Hepatocyte (in vitro differentiated cells): ENCODE results near the gene ANKFN1. TPM values are rescaled to one million over a fixed set of nuclear protein-coding genes. Genes with fewer than 3 reads are reported as not detected.
"Not testable (repeated sequence)": the region's sequence is repeated elsewhere in the genome, so short reads cannot be mapped to it uniquely, and the experiment has no call there.

ENCODE experiments used
- DNase-seq: peaks from one replicate; pipeline ENCODE4 v3.0.0-alpha.2; 2016; ENCODE audit warnings: low spot score
- H2AFZ ChIP-seq: fragments of 200-600 bp; sonication (generic); 2 replicates; pipeline ENCODE4 v1.6.0; 2016; ENCODE audit warnings: antibody characterized with exemption, mild to moderate bottlenecking
- H3K27ac ChIP-seq: fragments of 200-600 bp; sonication (generic); 2 replicates; pipeline ENCODE4 v1.5.1; 2016; ENCODE audit warnings: mild to moderate bottlenecking
- H3K27me3 ChIP-seq: fragments of 200-600 bp; sonication (generic); 2 replicates; pipeline ENCODE4 v1.6.1; 2016
- H3K36me3 ChIP-seq: fragments of 200-600 bp; sonication (generic); replicated peaks from 2 replicates; pipeline ENCODE4 v1.5.1; 2016; ENCODE audit warnings: low read depth; ENCODE audit not compliant: insufficient read depth
- H3K4me1 ChIP-seq: fragments of 200-600 bp; sonication (generic); 2 replicates; pipeline ENCODE4 v1.5.1; 2016; ENCODE audit warnings: mild to moderate bottlenecking, moderate library complexity; ENCODE audit not compliant: insufficient read depth
- H3K4me2 ChIP-seq: fragments of 200-600 bp; sonication (generic); 2 replicates; pipeline ENCODE4 v1.6.0; 2016
- H3K4me3 ChIP-seq: fragments of 200-600 bp; sonication (generic); 2 replicates; pipeline ENCODE4 v1.5.1; 2016; ENCODE audit warnings: mild to moderate bottlenecking
- H3K79me2 ChIP-seq: fragments of 200-600 bp; sonication (generic); 2 replicates; pipeline ENCODE4 v1.6.0; 2017; ENCODE audit warnings: mild to moderate bottlenecking
- H3K9me2 ChIP-seq: fragments of 200-600 bp; sonication (generic); replicated peaks from 2 replicates; pipeline ENCODE4 v1.6.0; 2017; ENCODE audit warnings: mild to moderate bottlenecking; ENCODE audit not compliant: insufficient read depth
- H3K9me3 ChIP-seq: fragments of 200-600 bp; sonication (generic); 2 replicates; pipeline ENCODE4 v1.5.1; 2016; ENCODE audit warnings: low read depth, mild to moderate bottlenecking
- H4K20me1 ChIP-seq: fragments of 200-600 bp; sonication (generic); 2 replicates; pipeline ENCODE4 v1.6.0; 2016; ENCODE audit warnings: mild to moderate bottlenecking; ENCODE audit not compliant: insufficient read depth, poor library complexity, severe bottlenecking
- EZH2 ChIP-seq: fragments of 200-600 bp; sonication (generic); IDR thresholded peaks from 2 replicates; pipeline ENCODE4 v1.6.1; 2016; ENCODE audit warnings: antibody characterized with exemption, mild to moderate bottlenecking, borderline replicate concordance
- EZH2phosphoT487 ChIP-seq: fragments of 200-600 bp; sonication (generic); IDR thresholded peaks from one replicate; pipeline ENCODE4 v1.6.1; 2018; ENCODE audit warnings: antibody characterized with exemption, mild to moderate bottlenecking, low read depth, moderate library complexity; ENCODE audit not compliant: unreplicated experiment, severe bottlenecking
- WGBS: methylation state at CpG from one replicate; pipeline ENCODE4 v1.1.6; 2016; ENCODE audit warnings: low lambda C conversion rate; ENCODE audit errors: missing lambda C conversion rate; 5-methylcytosine and 5-hydroxymethylcytosine counted together
- polyA plus RNA-seq: library from polyadenylated mRNA; unstranded; fragments of >200 nt; fragmentation: Nextera tagmentation; extraction: Ambion mirVana; gene quantifications from 2 replicates; pipeline ENCODE4 v1.2.1, GENCODE V29; 2016
- total RNA-seq: library from RNA; depleted of rRNA; stranded (reverse); fragments of >200 nt; gene quantifications from 2 replicates; pipeline ENCODE4 v1.2.3, GENCODE V29; 2014
- TF ChIP-seq, protein P1 (sequence below): fragments of 200-600 bp; sonication (generic); IDR thresholded peaks from 2 replicates; pipeline ENCODE4 v1.5.1; 2016; ENCODE audit warnings: antibody characterized with exemption, mild to moderate bottlenecking; ENCODE audit not compliant: poor library complexity

Gene ANKFN1
- total and polyA plus RNA-seq, 2 experiments from 2014 or later, result 0.10 to 1.2 TPM

DNA sequence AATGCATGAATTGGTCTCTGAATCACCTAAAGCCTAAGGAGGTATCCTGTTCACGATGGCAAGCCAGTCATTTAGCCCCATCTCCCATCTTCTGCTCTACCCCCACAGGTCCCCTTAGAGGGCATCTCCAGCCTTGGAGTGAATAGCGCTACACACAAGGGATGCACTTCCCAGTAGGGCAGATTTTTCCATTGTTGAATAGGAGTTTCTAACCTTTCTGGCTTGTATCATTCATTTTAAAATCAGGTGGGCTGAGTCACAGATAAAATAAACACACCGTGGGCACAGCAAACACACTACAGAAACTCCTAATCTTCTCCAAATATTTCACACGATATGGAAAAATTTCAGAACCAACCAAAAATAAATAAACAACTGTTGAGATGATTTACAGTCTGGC lies 239.0 kb downstream of the ANKFN1 start:
- Histone ChIP-seq H3K36me3 (no peaks in the 10 kb centered on the region), H2AFZ (no peak overlapping the region), H3K9me3 (peaks cover 3% of the 10 kb centered on the region), H3K4me2 (no peak overlapping the region), H3K4me3 (no peak overlapping the region), H3K4me1 (no peaks in the 10 kb centered on the region), H3K9me2 (no peaks in the 10 kb centered on the region), H3K79me2 (no peaks in the 10 kb centered on the region), H3K27me3 (no peaks in the 10 kb centered on the region), H3K27ac (no peak overlapping the region), H4K20me1 (no peaks in the 10 kb centered on the region)
- no peak for DNase-seq
- TF ChIP-seq EZH2phosphoT487 (no peak), EZH2 (no peak)
- TF ChIP-seq, protein P1, sequence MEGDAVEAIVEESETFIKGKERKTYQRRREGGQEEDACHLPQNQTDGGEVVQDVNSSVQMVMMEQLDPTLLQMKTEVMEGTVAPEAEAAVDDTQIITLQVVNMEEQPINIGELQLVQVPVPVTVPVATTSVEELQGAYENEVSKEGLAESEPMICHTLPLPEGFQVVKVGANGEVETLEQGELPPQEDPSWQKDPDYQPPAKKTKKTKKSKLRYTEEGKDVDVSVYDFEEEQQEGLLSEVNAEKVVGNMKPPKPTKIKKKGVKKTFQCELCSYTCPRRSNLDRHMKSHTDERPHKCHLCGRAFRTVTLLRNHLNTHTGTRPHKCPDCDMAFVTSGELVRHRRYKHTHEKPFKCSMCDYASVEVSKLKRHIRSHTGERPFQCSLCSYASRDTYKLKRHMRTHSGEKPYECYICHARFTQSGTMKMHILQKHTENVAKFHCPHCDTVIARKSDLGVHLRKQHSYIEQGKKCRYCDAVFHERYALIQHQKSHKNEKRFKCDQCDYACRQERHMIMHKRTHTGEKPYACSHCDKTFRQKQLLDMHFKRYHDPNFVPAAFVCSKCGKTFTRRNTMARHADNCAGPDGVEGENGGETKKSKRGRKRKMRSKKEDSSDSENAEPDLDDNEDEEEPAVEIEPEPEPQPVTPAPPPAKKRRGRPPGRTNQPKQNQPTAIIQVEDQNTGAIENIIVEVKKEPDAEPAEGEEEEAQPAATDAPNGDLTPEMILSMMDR, result no peak
- 48% methylated on average over 4 of the region's 4 CpGs for WGBS

DNA sequence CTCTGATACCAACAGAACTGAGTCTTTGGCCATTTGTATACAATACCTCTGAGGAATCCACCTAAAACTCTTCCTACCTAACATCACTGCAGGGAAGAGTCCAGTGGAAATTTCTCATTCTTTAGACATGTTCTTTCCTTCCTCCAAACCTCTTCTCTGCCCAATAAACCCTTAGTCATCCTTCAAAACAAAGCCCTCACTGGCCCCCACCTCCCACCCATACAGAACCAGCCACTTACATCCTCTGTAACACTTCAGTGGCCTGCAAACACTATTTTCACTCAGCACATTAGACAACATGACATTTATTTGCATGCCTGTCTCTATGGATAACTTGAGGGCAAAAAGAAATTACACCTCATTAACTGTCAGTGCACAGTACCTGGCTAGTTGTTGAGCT lies 239.9 kb downstream of the ANKFN1 start:
- no peak overlapping the region for H3K4me2 ChIP-seq
- H3K9me3 ChIP-seq, result peaks cover 3% of the 10 kb centered on the region
- no peaks in the 10 kb centered on the region for H3K9me2 ChIP-seq
- DNase-seq, result no peak
- no peaks in the 10 kb centered on the region for H3K79me2 ChIP-seq
- no peak overlapping the region for H3K27ac ChIP-seq
- H4K20me1 ChIP-seq, result no peaks in the 10 kb centered on the region
- H3K36me3 ChIP-seq, result no peaks in the 10 kb centered on the region
- H3K4me3 ChIP-seq, result no peak overlapping the region
- no peaks in the 10 kb centered on the region for H3K4me1 ChIP-seq
- H3K27me3 ChIP-seq, result no peaks in the 10 kb centered on the region
- H2AFZ ChIP-seq, result no peak overlapping the region
- TF ChIP-seq EZH2 (no peak), EZH2phosphoT487 (no peak)
- TF ChIP-seq, protein P1, result no peak

DNA sequence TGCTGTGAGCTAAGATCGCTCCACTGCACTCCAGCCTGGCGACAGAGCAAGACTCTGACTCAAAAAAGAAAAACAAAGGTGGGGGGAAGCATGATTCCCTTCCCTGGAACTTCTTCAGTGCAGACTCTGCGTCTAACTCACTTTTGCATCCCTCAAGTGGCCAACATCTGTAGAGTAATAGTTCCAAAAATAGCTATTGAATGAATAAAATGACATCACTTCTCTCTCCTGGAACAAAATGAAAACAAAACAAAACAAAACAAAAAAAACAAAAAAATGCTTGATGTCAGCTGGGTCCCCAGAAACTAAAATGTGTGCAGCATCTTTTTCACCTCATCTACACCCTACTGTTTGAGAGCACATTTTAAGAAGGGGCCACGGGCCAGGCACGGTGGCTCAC lies 242.5 kb downstream of the ANKFN1 start:
- Histone ChIP-seq H3K9me2 (no peaks in the 10 kb centered on the region), H4K20me1 (no peaks in the 10 kb centered on the region), H3K4me1 (no peaks in the 10 kb centered on the region), H3K36me3 (no peaks in the 10 kb centered on the region), H3K4me2 (no peak overlapping the region), H3K27me3 (no peaks in the 10 kb centered on the region), H3K27ac (no peak overlapping the region), H3K79me2 (no peaks in the 10 kb centered on the region), H3K9me3 (no peaks in the 10 kb centered on the region), H3K4me3 (no peak overlapping the region), H2AFZ (no peak overlapping the region)
- WGBS, result 96% methylated on average over 5 of the region's 5 CpGs
- TF ChIP-seq EZH2phosphoT487 (no peak), EZH2 (no peak)
- TF ChIP-seq, protein P1, result no peak
- no peak for DNase-seq

DNA sequence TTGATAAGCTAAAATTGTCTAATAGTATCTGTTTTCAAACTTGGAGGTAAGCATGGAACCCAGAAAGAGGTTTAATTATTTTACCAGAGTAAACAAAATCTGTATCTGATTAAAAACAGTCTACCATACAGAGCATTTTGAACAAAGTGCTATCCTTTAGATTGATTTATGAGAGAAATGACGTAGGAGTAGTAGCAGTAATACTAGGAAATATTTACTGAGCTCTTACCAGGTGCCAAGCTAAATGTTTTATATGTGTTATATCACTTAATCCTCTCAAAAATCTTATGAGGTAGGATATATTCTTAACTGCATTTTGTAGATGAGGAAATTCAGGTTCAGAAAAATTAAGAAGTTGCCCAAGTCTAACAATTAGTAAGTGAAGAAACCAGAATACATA lies 253.8 kb downstream of the ANKFN1 start:
- DNase-seq, result no peak
- WGBS, result 70% methylated on average over 1 of the region's 1 CpG
- H4K20me1 ChIP-seq, result no peaks in the 10 kb centered on the region
- H3K9me2 ChIP-seq, result no peaks in the 10 kb centered on the region
- H3K36me3 ChIP-seq, result no peaks in the 10 kb centered on the region
- H3K4me3 ChIP-seq, result no peak overlapping the region
- no peaks in the 10 kb centered on the region for H3K4me1 ChIP-seq
- TF ChIP-seq EZH2phosphoT487, result no peak
- TF ChIP-seq EZH2, result no peak
- TF ChIP-seq, protein P1, result no peak
- H3K9me3 ChIP-seq, result no peaks in the 10 kb centered on the region
- no peak overlapping the region for H2AFZ ChIP-seq
- no peak overlapping the region for H3K27ac ChIP-seq
- H3K4me2 ChIP-seq, result no peak overlapping the region
- no peaks in the 10 kb centered on the region for H3K27me3 ChIP-seq
- H3K79me2 ChIP-seq, result no peaks in the 10 kb centered on the region

DNA sequence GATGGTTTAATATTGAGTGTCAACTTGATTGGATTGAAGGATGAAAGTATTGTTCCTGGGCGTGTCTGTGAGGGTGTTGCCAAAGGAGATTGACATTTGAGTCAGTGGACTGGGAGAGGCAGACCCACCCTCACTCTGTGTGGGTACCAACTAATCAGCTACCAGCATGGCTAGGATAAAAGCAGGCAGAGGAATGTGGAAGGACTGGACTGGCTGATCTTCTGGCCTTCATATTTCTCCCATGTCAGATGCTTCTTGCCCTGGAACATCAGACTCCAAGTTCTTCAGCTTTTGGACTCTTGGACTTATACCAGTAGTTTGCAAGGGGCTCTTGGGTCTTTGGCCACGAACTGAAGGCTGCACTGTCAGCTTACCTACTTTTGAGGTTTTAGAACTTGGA lies 259.1 kb downstream of the ANKFN1 start:
- H2AFZ ChIP-seq, H3K9me3 ChIP-seq, H3K4me1 ChIP-seq, DNase-seq, H3K4me3 ChIP-seq, H4K20me1 ChIP-seq, H3K79me2 ChIP-seq, H3K9me2 ChIP-seq, H3K36me3 ChIP-seq, H3K27ac ChIP-seq, H3K4me2 ChIP-seq, H3K27me3 ChIP-seq: not testable (repeated sequence)
- WGBS, result 69% methylated on average over 2 of the region's 2 CpGs
